Left ventricle myocardium inferior (tissue), 1 donor: Measurements from ENCODE around the gene ITPKB. TPM values are rescaled to one million over a fixed set of nuclear protein-coding genes. Genes with fewer than 3 reads are reported as not detected.

Experiments used
- DNase-seq: peaks from one replicate; pipeline ENCODE4 v3.0.0-alpha.2; 2020
- H3K27ac ChIP-seq: fragments of 200-600 bp; replicated peaks from 2 replicates; pipeline ENCODE4 v1.8.0; 2021
- H3K27me3 ChIP-seq: fragments of 200-600 bp; 2 replicates; pipeline ENCODE4 v1.8.0; 2021; ENCODE audit warnings: low read depth
- H3K36me3 ChIP-seq: fragments of 200-600 bp; 2 replicates; pipeline ENCODE4 v1.8.0; 2021
- H3K4me1 ChIP-seq: fragments of 200-600 bp; 2 replicates; pipeline ENCODE4 v1.8.0; 2021
- H3K4me3 ChIP-seq: fragments of 200-600 bp; 2 replicates; pipeline ENCODE4 v1.8.0; 2021; ENCODE audit warnings: mild to moderate bottlenecking, moderate library complexity
- H3K9me3 ChIP-seq: fragments of 200-600 bp; replicated peaks from 2 replicates; pipeline ENCODE4 v1.8.0; 2021
- CTCF ChIP-seq: fragments of 200-600 bp; IDR thresholded peaks from 2 replicates; pipeline ENCODE4 v1.8.0; 2021; ENCODE audit warnings: antibody characterized with exemption, mild to moderate bottlenecking, borderline replicate concordance
- intact Hi-C: fragments of 100-400 bp; cut with micrococcal nuclease; formaldehyde crosslinking; loops from one replicate; pipeline ENCODE4 v1.11.0; 2022
- total RNA-seq: library from RNA; stranded (reverse); fragmentation: NEBNext Ultra II Directional; extraction: Animal tissue kit (Norgen Biotek cat#: 25700); gene quantifications from one replicate; pipeline ENCODE4 v1.2.1, GENCODE V29; 2021
- donor health status: DM: no; HTN: yes; CAD: no; lungs with severe emphysema.

The ITPKB gene
- total RNA-seq, 1 donor from 2014 or later, result 15.7 TPM

GRCh38 chr1:226607821-226608220 lies 131.3 kb downstream of the ITPKB start:
- H3K4me1 ChIP-seq, result peaks cover 53% of the 10 kb centered on the region
- intact Hi-C loops, result loop anchor here (10.0 kb wide), 1 partner anchor 63 kb away; the partner anchor contains the start of gene STUM
- no peaks in the 10 kb centered on the region for H3K36me3 ChIP-seq
- no peak overlapping the region for H3K27ac ChIP-seq
- no peak for DNase-seq
- no peak overlapping the region for H3K4me3 ChIP-seq
- no peaks in the 10 kb centered on the region for H3K9me3 ChIP-seq
- TF ChIP-seq CTCF, result no peak
- H3K27me3 ChIP-seq, result no peaks in the 10 kb centered on the region

- intact Hi-C loops, result loop anchor here (10.0 kb wide), 1 partner anchor 62 kb away; the partner anchor contains the start of gene STUM
- Histone ChIP-seq H3K4me1 (peaks cover 59% of the 10 kb centered on the region), H3K27ac (no peak overlapping the region), H3K27me3 (no peaks in the 10 kb centered on the region), H3K9me3 (no peaks in the 10 kb centered on the region), H3K36me3 (no peaks in the 10 kb centered on the region), H3K4me3 (no peak overlapping the region)
- TF ChIP-seq CTCF, result no peak
- no peak for DNase-seq
Observed at GRCh38 chr1:226607268-226607660, 131.8 kb downstream of the ITPKB start.

- H3K27ac ChIP-seq, result no peak overlapping the region
- no peaks in the 10 kb centered on the region for H3K27me3 ChIP-seq
- H3K36me3 ChIP-seq, result no peaks in the 10 kb centered on the region
- DNase-seq, result no peak
- H3K4me1 ChIP-seq, result peaks cover 64% of the 10 kb centered on the region
- intact Hi-C loops, result loop anchor here (10.0 kb wide), 1 partner anchor 62 kb away; the partner anchor contains the start of gene STUM
- no peak overlapping the region for H3K4me3 ChIP-seq
- no peak for TF ChIP-seq CTCF
- H3K9me3 ChIP-seq, result no peaks in the 10 kb centered on the region
Observed at GRCh38 chr1:226606311-226607267, 132.5 kb downstream of the ITPKB start.

GRCh38 chr1:226605318-226605950 lies 133.6 kb downstream of the ITPKB start:
- DNase-seq, result no peak
- Histone ChIP-seq H3K4me3 (no peak overlapping the region), H3K27me3 (no peaks in the 10 kb centered on the region), H3K4me1 (peaks cover 63% of the 10 kb centered on the region), H3K36me3 (no peaks in the 10 kb centered on the region), H3K9me3 (no peaks in the 10 kb centered on the region), H3K27ac (peak overlapping the region; percentile 83)
- TF ChIP-seq CTCF, result no peak
- intact Hi-C loops, result loop anchor here (10.0 kb wide), 1 partner anchor 61 kb away; the partner anchor contains the start of gene STUM

GRCh38 chr1:226604560-226605317 lies 134.3 kb downstream of the ITPKB start:
- DNase-seq, result no peak

More at GRCh38 chr1:226604560-226605317, 134.3 kb downstream of the ITPKB start:
- Histone ChIP-seq H3K9me3 (no peaks in the 10 kb centered on the region), H3K4me3 (no peak overlapping the region), H3K4me1 (peaks cover 57% of the 10 kb centered on the region), H3K27me3 (no peaks in the 10 kb centered on the region), H3K27ac (peak overlapping the region; percentile 83), H3K36me3 (no peaks in the 10 kb centered on the region)
- TF ChIP-seq CTCF, result no peak
- intact Hi-C loops, result loop anchor here (10.0 kb wide), 1 partner anchor 60 kb away; the partner anchor contains the start of gene STUM
